Adrenal gland (tissue), 12 donors: ENCODE results near the gene CLDN24. TPM values are rescaled to one million over a fixed set of nuclear protein-coding genes. Genes with fewer than 3 reads are reported as not detected.
"Not testable (repeated sequence)": the region's sequence is repeated elsewhere in the genome, so short reads cannot be mapped to it uniquely, and the experiment has no call there.

Source experiments
- DNase-seq, 7 donors: peaks; one replicate each; pipeline ENCODE4 v3.0.0-alpha.2; 2019 to 2020
- H3K27ac ChIP-seq, 5 donors: fragments of 200-600 bp; sonication (generic) in 4 of 5; 1 replicate in 3 of 5; 2 replicates in 2 of 5; pipeline versions ENCODE4 v1.5.1 to v1.8.0; 2016 to 2020; ENCODE audit warnings: mild to moderate bottlenecking in 1 of 5
- H3K27me3 ChIP-seq: fragments of 200-600 bp; 2 replicates; pipeline ENCODE4 v1.8.0; 2021
- H3K36me3 ChIP-seq, 2 donors: fragments of 200-600 bp; replicated peaks in 1 of 2; 1 replicate in 1 of 2; 2 replicates in 1 of 2; pipeline versions ENCODE4 v1.5.1 to v1.8.0; 2018 to 2022
- H3K4me1 ChIP-seq, 2 donors: fragments of 200-600 bp; replicated peaks in 1 of 2; 1 replicate in 1 of 2; 2 replicates in 1 of 2; pipeline versions ENCODE4 v1.5.1 to v1.8.0; 2018 to 2021
- H3K4me3 ChIP-seq, 4 donors: fragments of 200-600 bp; sonication (generic) in 3 of 4; one replicate each; pipeline ENCODE4 v1.5.1; 2016 to 2018
- H3K9me3 ChIP-seq, 3 donors: fragments of 200-600 bp; sonication (generic) in 1 of 3; replicated peaks in 1 of 3; 1 replicate in 2 of 3; 2 replicates in 1 of 3; pipeline versions ENCODE4 v1.5.1 to v1.8.0; 2016 to 2021
- CTCF ChIP-seq, 6 experiments: fragments of 450-650 bp in 4 of 6; fragments of 200-600 bp in 2 of 6; sonication (generic) in 1 of 6; IDR thresholded peaks; 1 replicate in 5 of 6; 2 replicates in 1 of 6; pipeline versions ENCODE4 v1.5.1 to v1.8.0; 2016 to 2021; ENCODE audit warnings: antibody characterized with exemption in 6 of 6, mild to moderate bottlenecking in 2 of 6, moderate library complexity in 1 of 6
- POLR2A ChIP-seq, 2 donors: fragments of 450-650 bp; IDR thresholded peaks; one replicate each; pipeline ENCODE4 v1.6.1; 2017; ENCODE audit warnings: antibody characterized with exemption in 2 of 2, mild to moderate bottlenecking in 2 of 2, moderate library complexity in 1 of 2
- WGBS, 4 donors: extraction: QIAGEN DNeasy Blood & Tissue Kit in 2 of 4; methylation state at CpG; one replicate each; pipeline versions ENCODE4 v1.1.5 to v1.1.7; 2013 to 2017; 5-methylcytosine and 5-hydroxymethylcytosine counted together
- intact Hi-C, 2 donors: fragments of 100-400 bp; cut with DNase I; formaldehyde crosslinking; loops; one replicate each; pipeline versions ENCODE4 v1.14.1 to v1.15.0; 2022 to 2023
- polyA plus RNA-seq, 3 donors: library from polyadenylated mRNA; stranded (reverse); fragments of 200-250 nt in 2 of 3; fragments of 350-450 nt in 1 of 3; fragmentation: Illumina TruSeq in 1 of 3; extraction: RNeasy Lipid Tissue Mini Kit (QIAGEN cat#74804) in 1 of 3; gene quantifications; one replicate each; pipeline ENCODE4 v1.2.3, GENCODE V29; 2013 to 2014
- total RNA-seq, 9 donors: library from RNA; depleted of rRNA in 4 of 9; stranded (reverse); fragments of >200 nt in 4 of 9; fragments of 120-200 nt in 1 of 9; fragmentation: NEBNext Ultra II Directional in 1 of 9; extraction: Animal tissue kit (Norgen Biotek cat#: 25700) in 1 of 9; gene quantifications; one replicate each; pipeline versions ENCODE4 v1.1.0 to v1.2.4, GENCODE V29; 2013 to 2023
- donor health status: healthy with polysubstance abuse.
- donor health status: Bipolar disorder and iron deficiency.
- donor health status: DM: yes; HTN: yes; CAD: no.
- donor health status: DM: no; HTN: no; CAD: no.
- donor health status: DM: no; HTN: no; CAD: no.
- donor health status: DM: yes; HTN: yes; CAD: no.

Gene CLDN24
- total and polyA plus RNA-seq, 12 donors: not detected

DNA sequence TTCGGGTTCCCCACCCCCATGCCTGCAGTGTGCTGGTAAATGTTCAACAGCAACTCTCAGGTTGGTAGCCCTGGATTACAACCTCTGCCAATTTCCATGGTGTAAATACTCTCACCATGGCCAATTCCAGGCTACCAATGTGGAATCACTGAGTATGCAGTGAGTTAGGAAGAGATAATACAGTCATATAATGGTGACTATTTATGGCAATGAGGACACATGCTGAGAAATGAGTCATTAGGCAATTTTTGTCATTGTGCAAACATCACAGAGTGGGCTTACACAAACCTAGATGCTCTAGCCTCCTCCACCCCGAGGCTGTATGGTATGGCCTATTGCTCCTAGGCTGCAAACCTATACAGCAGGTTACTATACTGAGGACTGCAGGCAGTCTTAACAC, 4.6 kb upstream of the CLDN24 start:
- H3K9me3 ChIP-seq: no peaks in the 10 kb centered on the region
- H3K36me3 ChIP-seq: no peaks in the 10 kb centered on the region
- H3K4me1 ChIP-seq: no peaks in the 10 kb centered on the region
- no peaks in the 10 kb centered on the region for H3K27me3 ChIP-seq
- intact Hi-C loops: no loop called here
- H3K27ac ChIP-seq: no peak overlapping the region
- TF ChIP-seq CTCF (IDR thresholded peaks at IDR 0.05) (no peak), POLR2A (IDR thresholded peaks at IDR 0.05) (no peak)
- no peak for DNase-seq
- no peak overlapping the region for H3K4me3 ChIP-seq
- 43 to 75% (median 69%) methylated on average over 2 of the region's 2 CpGs for WGBS, 4 donors

GRCh38 chr4:183326387-183326786, 4.2 kb upstream of the CLDN24 start:
- H3K27ac ChIP-seq, H3K4me3 ChIP-seq, H3K9me3 ChIP-seq, DNase-seq, H3K4me1 ChIP-seq, H3K27me3 ChIP-seq, H3K36me3 ChIP-seq, intact Hi-C loops: not testable (repeated sequence)
- WGBS, 4 donors: 87 to 89% (median 88%) methylated on average over 6 of the region's 6 CpGs

GRCh38 chr4:183324619-183325018, 2.4 kb upstream of the CLDN24 start:
- Histone ChIP-seq H3K27ac (no peak overlapping the region), H3K4me3 (no peak overlapping the region), H3K4me1 (no peaks in the 10 kb centered on the region), H3K27me3 (no peaks in the 10 kb centered on the region), H3K9me3 (no peaks in the 10 kb centered on the region), H3K36me3 (no peaks in the 10 kb centered on the region)
- TF ChIP-seq CTCF (IDR thresholded peaks at IDR 0.05): no peak
- no peak for TF ChIP-seq POLR2A (IDR thresholded peaks at IDR 0.05)
- DNase-seq: peak in 1 of 7 donors; percentile 33
- intact Hi-C loops: no loop called here
- 88 to 95% (median 95%) methylated on average over 7 of the region's 7 CpGs for WGBS, 4 donors

- H3K4me3 ChIP-seq, H3K27me3 ChIP-seq, H3K27ac ChIP-seq, H3K4me1 ChIP-seq, H3K9me3 ChIP-seq, intact Hi-C loops, H3K36me3 ChIP-seq: not testable (repeated sequence)
- DNase-seq: peak in 1 of 7 donors; percentile 15
- 93 to 98% (median 94%) methylated on average over 11 of the region's 11 CpGs for WGBS, 4 donors
Observed at GRCh38 chr4:183324056-183324455, 1.8 kb upstream of the CLDN24 start.

DNA sequence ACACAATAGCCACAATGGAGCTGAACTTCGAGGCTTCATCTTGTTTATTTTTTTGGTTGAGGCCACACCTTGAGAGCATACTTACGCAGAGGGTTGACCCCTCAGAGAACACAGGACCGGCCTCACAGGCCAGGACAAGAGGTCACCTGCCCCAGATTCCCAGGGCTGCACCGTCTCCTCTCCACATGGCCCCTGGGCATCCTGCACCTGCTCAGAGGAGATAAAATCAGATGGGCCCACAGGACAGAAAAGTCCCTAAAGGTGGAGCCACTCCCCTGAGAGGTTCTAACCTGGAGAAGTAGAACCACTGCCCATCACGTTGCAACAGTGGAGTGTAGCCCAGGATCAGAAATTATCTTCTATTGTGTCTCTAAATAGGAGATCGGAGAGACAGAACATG, 1.1 kb upstream of the CLDN24 start:
- Histone ChIP-seq H3K27me3 (no peaks in the 10 kb centered on the region), H3K9me3 (no peaks in the 10 kb centered on the region), H3K4me3 (no peak overlapping the region), H3K4me1 (no peaks in the 10 kb centered on the region), H3K27ac (no peak overlapping the region), H3K36me3 (no peaks in the 10 kb centered on the region)
- intact Hi-C loops: no loop called here
- DNase-seq: peak in 1 of 7 donors; percentile 21
- 88 to 93% (median 92%) methylated on average over 6 of the region's 6 CpGs for WGBS, 4 donors
- TF ChIP-seq CTCF (IDR thresholded peaks at IDR 0.05) (no peak), POLR2A (IDR thresholded peaks at IDR 0.05) (no peak)
